Measurements from ENCODE around the gene NAGA.

The NAGA gene

DNA sequence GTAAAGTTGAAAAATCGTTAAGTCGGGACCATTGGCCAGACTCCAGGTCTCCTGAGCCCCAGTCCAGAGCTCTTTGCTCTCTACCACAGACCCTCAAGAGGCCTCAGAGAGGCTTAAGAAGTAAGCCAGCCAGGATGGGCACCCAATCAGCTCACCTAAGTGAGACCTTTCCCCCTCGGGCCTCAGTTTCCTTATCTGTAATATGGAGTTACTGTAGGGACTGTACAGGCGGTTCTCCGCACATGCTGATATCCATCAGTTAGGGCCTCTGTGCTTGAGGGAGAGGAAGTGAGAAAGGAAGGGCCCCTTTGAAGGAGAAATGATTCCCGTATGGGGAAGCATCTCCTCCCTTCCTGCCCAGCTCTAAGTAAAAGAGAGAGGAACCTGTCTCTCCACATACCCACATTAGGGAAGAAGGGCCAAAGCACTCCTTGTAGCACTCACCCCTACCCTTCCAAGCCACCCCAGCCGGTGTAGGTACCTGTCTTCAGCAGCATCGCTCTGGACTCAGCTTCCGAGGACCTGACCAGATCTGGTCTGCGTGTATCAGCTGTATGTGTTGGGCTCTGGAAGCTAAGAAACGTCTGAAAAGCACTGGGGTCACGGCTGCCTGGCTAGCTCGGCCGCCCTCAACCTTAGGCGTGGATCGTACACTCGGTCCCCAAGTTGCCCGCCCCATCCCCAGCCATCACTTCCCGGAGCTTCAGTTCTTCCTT lies 653 bp downstream of the NAGA start:
- DNase-seq, result peak in 1 of 2 donors; percentile 49
- no peak overlapping the region for H3K9ac ChIP-seq (ENCODE audit: low read length)
- no peaks in the 10 kb centered on the region for H3K27me3 ChIP-seq (ENCODE audit: insufficient read depth, low read length)
- H3K27ac ChIP-seq (ENCODE audit: low read depth, low read length), result no peak overlapping the region
- no peak overlapping the region for H3K23ac ChIP-seq (ENCODE audit: low read length)
- H2AFZ ChIP-seq (ENCODE audit: insufficient read depth, low read length, poor library complexity), result peak overlapping the region; percentile 24
- peaks cover 8 to 11% of the 10 kb centered on the region in 2 experiments for H3K36me3 ChIP-seq (ENCODE audit: control insufficient read depth in 1 of 2, insufficient read depth in 2 of 2, low read length in 2 of 2)
- peaks cover 5% of the 10 kb centered on the region for H3K79me2 ChIP-seq (ENCODE audit: control insufficient read depth, insufficient read depth, low read length, poor library complexity)
- no peak overlapping the region for H2BK5ac ChIP-seq (ENCODE audit: low read depth, low read length, poor library complexity)
- H3K4me3 ChIP-seq (ENCODE audit: low read depth, low read length), result peak overlapping the region; percentile 66
- H4K8ac ChIP-seq (ENCODE audit: low read depth, low read length), result peak overlapping the region; percentile 20
- H4K12ac ChIP-seq (ENCODE audit: low read depth, low read length), result no peak overlapping the region
- H3K4me1 ChIP-seq (ENCODE audit: control insufficient read depth in 1 of 2, insufficient read depth in 2 of 2, low read length in 2 of 2), result peaks cover 6 to 14% of the 10 kb centered on the region in 2 experiments
- no peak overlapping the region for H2BK120ac ChIP-seq (ENCODE audit: insufficient read depth, low read length, poor library complexity)
- peaks cover 8% of the 10 kb centered on the region for H3K79me1 ChIP-seq (ENCODE audit: low read length)
- peaks cover 1% of the 10 kb centered on the region for H3K9me3 ChIP-seq (ENCODE audit: insufficient read depth, low read depth, low read length)
- H3K18ac ChIP-seq (ENCODE audit: low read length), result no peak overlapping the region
- no peak overlapping the region for H2BK12ac ChIP-seq (ENCODE audit: low read length)
- H3K4ac ChIP-seq (ENCODE audit: low read depth, low read length), result no peak overlapping the region
- no CpG with 5 or more reads among the region's 19 CpGs for WGBS (ENCODE audit: extremely low coverage, insufficient coverage, insufficient read length)
- no peak overlapping the region for H3K14ac ChIP-seq (ENCODE audit: low read length)
- H4K91ac ChIP-seq (ENCODE audit: low read depth, low read length), result no peak overlapping the region
- no peak overlapping the region for H2AK5ac ChIP-seq (ENCODE audit: low read length)
- H3K4me2 ChIP-seq (ENCODE audit: low read length), result peak overlapping the region; percentile 77

DNA sequence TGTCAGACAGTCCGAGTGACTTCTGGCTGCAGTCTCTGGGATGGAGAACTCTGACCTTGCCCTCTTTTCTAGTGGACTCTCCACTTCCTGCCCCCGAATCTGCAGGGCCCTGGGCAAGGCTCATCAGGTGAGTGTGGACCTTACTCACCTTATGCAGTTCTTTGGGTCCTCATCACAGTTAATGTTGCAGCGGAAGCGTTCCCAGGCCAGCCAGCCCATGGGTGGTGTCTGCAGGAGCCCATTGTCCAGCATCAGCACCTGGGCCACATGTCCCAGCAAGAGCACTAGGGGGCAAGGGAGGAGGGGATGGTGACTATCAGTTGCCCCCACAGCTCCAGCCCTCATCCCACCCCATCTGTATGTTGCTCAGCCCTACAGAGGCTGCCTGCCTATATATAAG lies 2.3 kb downstream of the NAGA start:
- no peak for DNase-seq
- H3K36me3 ChIP-seq (ENCODE audit: control insufficient read depth in 1 of 2, insufficient read depth in 2 of 2, low read length in 2 of 2), result peaks cover 8 to 11% of the 10 kb centered on the region in 2 experiments
- no CpG with 5 or more reads among the region's 4 CpGs for WGBS (ENCODE audit: extremely low coverage, insufficient coverage, insufficient read length)

DNA sequence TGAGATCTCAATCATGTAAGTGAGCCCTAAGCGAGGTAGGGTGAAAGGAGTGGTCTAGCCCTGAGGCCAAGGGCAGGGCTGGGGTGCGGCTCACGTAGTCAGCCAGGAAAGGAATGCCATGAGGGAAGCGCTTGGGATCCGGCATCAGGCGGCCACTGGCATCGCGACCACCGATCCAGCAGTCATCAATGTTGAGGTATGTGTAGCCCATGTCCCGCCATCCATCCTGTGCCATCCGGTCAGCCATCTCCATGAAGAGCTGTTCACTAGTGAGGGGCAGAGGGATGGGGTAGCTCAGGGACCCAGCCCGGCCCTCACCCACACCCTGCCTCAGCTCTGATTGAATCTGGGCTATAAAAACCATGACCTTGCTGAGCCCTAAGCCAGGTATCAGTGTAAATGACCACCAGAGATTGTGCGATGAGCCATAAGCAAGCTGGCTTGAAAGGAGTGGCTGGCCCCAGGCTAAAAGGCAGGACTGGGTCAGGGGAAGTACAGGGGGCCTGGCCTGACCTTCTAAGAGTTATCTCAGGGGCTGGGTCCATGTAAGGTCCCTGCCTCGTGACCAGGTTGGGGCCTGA lies 2.9 kb downstream of the NAGA start:
- Histone ChIP-seq H2AFZ (ENCODE audit: insufficient read depth, low read length, poor library complexity) (no peak overlapping the region), H2AK5ac (ENCODE audit: low read length) (no peak overlapping the region), H4K91ac (ENCODE audit: low read depth, low read length) (no peak overlapping the region), H3K27me3 (ENCODE audit: insufficient read depth, low read length) (no peaks in the 10 kb centered on the region), H3K9ac (ENCODE audit: low read length) (no peak overlapping the region), H3K4me1 (ENCODE audit: control insufficient read depth in 1 of 2, insufficient read depth in 2 of 2, low read length in 2 of 2) (peaks cover 6 to 10% of the 10 kb centered on the region in 2 experiments), H3K9me3 (ENCODE audit: insufficient read depth, low read depth, low read length) (peaks cover 1% of the 10 kb centered on the region), H2BK120ac (ENCODE audit: insufficient read depth, low read length, poor library complexity) (no peak overlapping the region), H3K27ac (ENCODE audit: low read depth, low read length) (no peak overlapping the region), H3K18ac (ENCODE audit: low read length) (no peak overlapping the region), H3K4me3 (ENCODE audit: low read depth, low read length) (no peak overlapping the region), H2BK5ac (ENCODE audit: low read depth, low read length, poor library complexity) (no peak overlapping the region), H3K4ac (ENCODE audit: low read depth, low read length) (no peak overlapping the region), H4K12ac (ENCODE audit: low read depth, low read length) (no peak overlapping the region), H3K14ac (ENCODE audit: low read length) (no peak overlapping the region), H3K79me2 (ENCODE audit: control insufficient read depth, insufficient read depth, low read length, poor library complexity) (peaks cover 3% of the 10 kb centered on the region), H4K8ac (ENCODE audit: low read depth, low read length) (no peak overlapping the region), H3K23ac (ENCODE audit: low read length) (no peak overlapping the region), H3K79me1 (ENCODE audit: low read length) (peaks cover 3% of the 10 kb centered on the region), H2BK12ac (ENCODE audit: low read length) (no peak overlapping the region), H3K4me2 (ENCODE audit: low read length) (no peak overlapping the region), H3K36me3 (ENCODE audit: control insufficient read depth in 1 of 2, insufficient read depth in 2 of 2, low read length in 2 of 2) (peaks cover 8 to 11% of the 10 kb centered on the region in 2 experiments)
- DNase-seq, result no peak
- WGBS (ENCODE audit: extremely low coverage, insufficient coverage, insufficient read length), result no CpG with 5 or more reads among the region's 14 CpGs

More for the DNA sequence above, 2.3 kb downstream of the NAGA start:
- H2BK120ac ChIP-seq (ENCODE audit: insufficient read depth, low read length, poor library complexity), result no peak overlapping the region
- no peak overlapping the region for H3K23ac ChIP-seq (ENCODE audit: low read length)
- H2AK5ac ChIP-seq (ENCODE audit: low read length), result no peak overlapping the region
- no peaks in the 10 kb centered on the region for H3K27me3 ChIP-seq (ENCODE audit: insufficient read depth, low read length)
- H4K12ac ChIP-seq (ENCODE audit: low read depth, low read length), result no peak overlapping the region
- no peak overlapping the region for H3K4me2 ChIP-seq (ENCODE audit: low read length)
- no peak overlapping the region for H4K8ac ChIP-seq (ENCODE audit: low read depth, low read length)
- H3K9ac ChIP-seq (ENCODE audit: low read length), result no peak overlapping the region
- H3K9me3 ChIP-seq (ENCODE audit: insufficient read depth, low read depth, low read length), result peaks cover 1% of the 10 kb centered on the region
- H2BK12ac ChIP-seq (ENCODE audit: low read length), result no peak overlapping the region
- no peak overlapping the region for H3K4ac ChIP-seq (ENCODE audit: low read depth, low read length)
- peaks cover 3% of the 10 kb centered on the region for H3K79me1 ChIP-seq (ENCODE audit: low read length)
- no peak overlapping the region for H2BK5ac ChIP-seq (ENCODE audit: low read depth, low read length, poor library complexity)
- no peak overlapping the region for H3K4me3 ChIP-seq (ENCODE audit: low read depth, low read length)
- H4K91ac ChIP-seq (ENCODE audit: low read depth, low read length), result no peak overlapping the region
- peaks cover 6 to 10% of the 10 kb centered on the region in 2 experiments for H3K4me1 ChIP-seq (ENCODE audit: control insufficient read depth in 1 of 2, insufficient read depth in 2 of 2, low read length in 2 of 2)
- peaks cover 3% of the 10 kb centered on the region for H3K79me2 ChIP-seq (ENCODE audit: control insufficient read depth, insufficient read depth, low read length, poor library complexity)
- H3K14ac ChIP-seq (ENCODE audit: low read length), result no peak overlapping the region
- H2AFZ ChIP-seq (ENCODE audit: insufficient read depth, low read length, poor library complexity), result no peak overlapping the region
- no peak overlapping the region for H3K18ac ChIP-seq (ENCODE audit: low read length)
- no peak overlapping the region for H3K27ac ChIP-seq (ENCODE audit: low read depth, low read length)

DNA sequence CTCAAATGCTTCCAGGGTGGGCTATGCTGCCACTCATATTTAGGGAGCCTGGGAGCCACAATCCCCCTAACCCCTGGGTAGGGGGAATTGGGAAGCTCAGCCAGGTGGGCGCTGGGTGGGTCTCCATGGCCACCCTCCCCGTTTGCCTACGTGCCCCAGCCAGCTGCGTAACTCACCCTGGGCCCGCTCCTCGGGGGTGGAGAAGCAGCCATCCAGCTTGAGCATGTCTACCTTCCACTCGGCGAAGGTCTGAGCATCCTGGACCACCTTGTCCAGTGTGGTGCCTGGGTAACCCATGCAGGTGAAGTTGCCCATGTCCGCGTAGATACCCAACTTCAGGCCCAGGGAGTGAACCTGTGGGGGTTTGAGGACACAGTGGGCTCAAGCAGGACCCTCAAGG lies 3.7 kb downstream of the NAGA start:
- Histone ChIP-seq H3K27ac (ENCODE audit: low read depth, low read length) (no peak overlapping the region), H3K79me1 (ENCODE audit: low read length) (peaks cover 3% of the 10 kb centered on the region), H4K8ac (ENCODE audit: low read depth, low read length) (no peak overlapping the region), H2AK5ac (ENCODE audit: low read length) (no peak overlapping the region), H3K23ac (ENCODE audit: low read length) (no peak overlapping the region), H3K4me2 (ENCODE audit: low read length) (no peak overlapping the region), H3K27me3 (ENCODE audit: insufficient read depth, low read length) (no peaks in the 10 kb centered on the region), H2BK5ac (ENCODE audit: low read depth, low read length, poor library complexity) (no peak overlapping the region), H3K4me3 (ENCODE audit: low read depth, low read length) (no peak overlapping the region), H3K36me3 (ENCODE audit: control insufficient read depth in 1 of 2, insufficient read depth in 2 of 2, low read length in 2 of 2) (peaks cover 8 to 11% of the 10 kb centered on the region in 2 experiments), H3K79me2 (ENCODE audit: control insufficient read depth, insufficient read depth, low read length, poor library complexity) (peaks cover 3% of the 10 kb centered on the region), H2BK120ac (ENCODE audit: insufficient read depth, low read length, poor library complexity) (no peak overlapping the region), H3K14ac (ENCODE audit: low read length) (no peak overlapping the region), H3K4ac (ENCODE audit: low read depth, low read length) (no peak overlapping the region), H3K9me3 (ENCODE audit: insufficient read depth, low read depth, low read length) (peaks cover 1% of the 10 kb centered on the region), H2AFZ (ENCODE audit: insufficient read depth, low read length, poor library complexity) (no peak overlapping the region), H4K12ac (ENCODE audit: low read depth, low read length) (no peak overlapping the region), H2BK12ac (ENCODE audit: low read length) (no peak overlapping the region), H3K18ac (ENCODE audit: low read length) (no peak overlapping the region), H4K91ac (ENCODE audit: low read depth, low read length) (no peak overlapping the region), H3K9ac (ENCODE audit: low read length) (no peak overlapping the region), H3K4me1 (ENCODE audit: control insufficient read depth in 1 of 2, insufficient read depth in 2 of 2, low read length in 2 of 2) (peaks cover 6 to 10% of the 10 kb centered on the region in 2 experiments)
- WGBS (ENCODE audit: extremely low coverage, insufficient coverage, insufficient read length), result no CpG with 5 or more reads among the region's 10 CpGs
- no peak for DNase-seq
